Measurements from ENCODE around the gene AFM. TPM values are rescaled to one million over a fixed set of nuclear protein-coding genes. Genes with fewer than 3 reads are reported as not detected.

The AFM gene
- total and polyA plus RNA-seq, 10 of the 15 experiments (the other 5 are each of a cell fraction or from before 2014, with no cell fraction given), result not detected

- Histone ChIP-seq H2AFZ (ENCODE audit: control insufficient read depth, low read depth, low read length) (no peak overlapping the region), H3K27ac (ENCODE audit: control insufficient read depth, insufficient read depth) (no peak overlapping the region), H3K4me2 (ENCODE audit: control insufficient read depth, insufficient read depth) (no peak overlapping the region), H3K79me2 (ENCODE audit: control insufficient read depth, insufficient read depth, low read length) (no peaks in the 10 kb centered on the region), H3K4me3 (no peak overlapping the region), H3K9me3 (replicated peaks; ENCODE audit: control insufficient read depth, insufficient read depth, low read length) (no peaks in the 10 kb centered on the region), H4K20me1 (ENCODE audit: control insufficient read depth, insufficient read depth) (no peaks in the 10 kb centered on the region), H3K36me3 (ENCODE audit: control insufficient read depth in 2 of 2, insufficient read depth in 2 of 2, low read length in 1 of 2) (no peaks in the 10 kb centered on the region), H3K9ac (ENCODE audit: control insufficient read depth, insufficient read depth, low read length) (no peak overlapping the region), H3K4me1 (ENCODE audit: control insufficient read depth, insufficient read depth, low read length) (no peaks in the 10 kb centered on the region), H3K27me3 (replicated peaks in 1 of 2; ENCODE audit: control insufficient read depth in 2 of 2, insufficient read depth in 2 of 2, low read length in 1 of 2) (no peaks in the 10 kb centered on the region)
- ChIA-PET POLR2A (no interaction called here), RAD21 (ENCODE audit: unreplicated experiment) (no interaction called here), SMC1A (ENCODE audit: uncharacterized antibody, unreplicated experiment) (no interaction called here), CTCF (no interaction called here)
- BruUV-seq (replicated peaks), result no TSS peak
- intact Hi-C loops (cut with micrococcal nuclease; ENCODE audit: unreplicated experiment) (no loop called here), in situ Hi-C loops (cut with MboI) (no loop called here)
- DNase-seq (ENCODE audit: low read depth, low spot score) (no peak), ATAC-seq (no peak), FAIRE-seq (no peak)
- TF ChIP-seq, protein P1, sequence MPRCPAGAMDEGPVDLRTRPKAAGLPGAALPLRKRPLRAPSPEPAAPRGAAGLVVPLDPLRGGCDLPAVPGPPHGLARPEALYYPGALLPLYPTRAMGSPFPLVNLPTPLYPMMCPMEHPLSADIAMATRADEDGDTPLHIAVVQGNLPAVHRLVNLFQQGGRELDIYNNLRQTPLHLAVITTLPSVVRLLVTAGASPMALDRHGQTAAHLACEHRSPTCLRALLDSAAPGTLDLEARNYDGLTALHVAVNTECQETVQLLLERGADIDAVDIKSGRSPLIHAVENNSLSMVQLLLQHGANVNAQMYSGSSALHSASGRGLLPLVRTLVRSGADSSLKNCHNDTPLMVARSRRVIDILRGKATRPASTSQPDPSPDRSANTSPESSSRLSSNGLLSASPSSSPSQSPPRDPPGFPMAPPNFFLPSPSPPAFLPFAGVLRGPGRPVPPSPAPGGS (IDR thresholded peaks at IDR 0.05; ENCODE audit: borderline replicate concordance, insufficient read depth, low read depth, low read length, poor library complexity, severe bottlenecking), result no peak
- TF ChIP-seq FOXM1 (IDR thresholded peaks at IDR 0.05; ENCODE audit: low read depth, low read length) (no peak), BCL11A (IDR thresholded peaks at IDR 0.05; ENCODE audit: low read depth, low read length) (no peak), YY1 (IDR thresholded peaks at IDR 0.05; ENCODE audit: low read depth, low read length) (no peak), NFXL1 (IDR thresholded peaks at IDR 0.05; ENCODE audit: borderline replicate concordance) (no peak), EED (IDR thresholded peaks at IDR 0.05; ENCODE audit: low read depth) (no peak), IKZF1 (conservative IDR thresholded peaks at IDR 0.05) (no peak), ZNF622 (IDR thresholded peaks at IDR 0.05) (no peak), IRF4 (IDR thresholded peaks at IDR 0.05; ENCODE audit: low read depth, low read length) (no peak)
- TF ChIP-seq, protein P2, sequence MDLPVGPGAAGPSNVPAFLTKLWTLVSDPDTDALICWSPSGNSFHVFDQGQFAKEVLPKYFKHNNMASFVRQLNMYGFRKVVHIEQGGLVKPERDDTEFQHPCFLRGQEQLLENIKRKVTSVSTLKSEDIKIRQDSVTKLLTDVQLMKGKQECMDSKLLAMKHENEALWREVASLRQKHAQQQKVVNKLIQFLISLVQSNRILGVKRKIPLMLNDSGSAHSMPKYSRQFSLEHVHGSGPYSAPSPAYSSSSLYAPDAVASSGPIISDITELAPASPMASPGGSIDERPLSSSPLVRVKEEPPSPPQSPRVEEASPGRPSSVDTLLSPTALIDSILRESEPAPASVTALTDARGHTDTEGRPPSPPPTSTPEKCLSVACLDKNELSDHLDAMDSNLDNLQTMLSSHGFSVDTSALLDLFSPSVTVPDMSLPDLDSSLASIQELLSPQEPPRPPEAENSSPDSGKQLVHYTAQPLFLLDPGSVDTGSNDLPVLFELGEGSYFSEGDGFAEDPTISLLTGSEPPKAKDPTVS (IDR thresholded peaks at IDR 0.05; ENCODE audit: low read depth, low read length), result no peak
Measured at GRCh38 chr4:73485596-73485995, 4.1 kb downstream of the AFM start.
